ENCODE results near the gene CELF6.
"Not testable (repeated sequence)": the region's sequence is repeated elsewhere in the genome, so short reads cannot be mapped to it uniquely, and the experiment has no call there.

The CELF6 gene

GRCh38 chr15:72315706-72316370 is 4.1 kb downstream of the CELF6 start:
- no peak for DNase-seq (ENCODE audit: low spot score)

GRCh38 chr15:72313881-72314280 is 6.1 kb downstream of the CELF6 start:
- no peak for DNase-seq (ENCODE audit: low spot score)

GRCh38 chr15:72313448-72313840 is 6.5 kb downstream of the CELF6 start:
- DNase-seq (ENCODE audit: low spot score): no peak

- peak; percentile 87 for DNase-seq (ENCODE audit: low spot score)
Observed at GRCh38 chr15:72312605-72313447, 7.1 kb downstream of the CELF6 start.

- DNase-seq (ENCODE audit: low spot score): no peak
Observed at GRCh38 chr15:72307026-72307425, 12.9 kb downstream of the CELF6 start.

GRCh38 chr15:72306211-72306785 is 13.7 kb downstream of the CELF6 start:
- peak; percentile 73 for DNase-seq (ENCODE audit: low spot score)

GRCh38 chr15:72304596-72304995 is 15.4 kb downstream of the CELF6 start:
- no peak for DNase-seq (ENCODE audit: low spot score)

GRCh38 chr15:72302955-72303354 is 17.0 kb downstream of the CELF6 start:
- DNase-seq (ENCODE audit: low spot score): no peak

- DNase-seq (ENCODE audit: low spot score): peak; percentile 14
Observed at GRCh38 chr15:72289597-72290325, 30.2 kb downstream of the CELF6 start.

GRCh38 chr15:72288796-72289596 is 31.0 kb downstream of the CELF6 start:
- no peak for DNase-seq (ENCODE audit: low spot score)

- peak; percentile 80 for DNase-seq (ENCODE audit: low spot score)
Observed at GRCh38 chr15:72285927-72286516, 33.9 kb downstream of the CELF6 start.

- DNase-seq (ENCODE audit: low spot score): peak; percentile 58
Observed at GRCh38 chr15:72285402-72285801, 34.6 kb downstream of the CELF6 start.

GRCh38 chr15:72284781-72285180 is 35.2 kb downstream of the CELF6 start:
- no peak for DNase-seq (ENCODE audit: low spot score)

- no peak for DNase-seq (ENCODE audit: low spot score)
Observed at GRCh38 chr15:72281713-72282112, 38.2 kb downstream of the CELF6 start.

- DNase-seq (ENCODE audit: low spot score): no peak
Observed at GRCh38 chr15:72280751-72281150, 39.2 kb downstream of the CELF6 start.

GRCh38 chr15:72278737-72279136 is 41.2 kb downstream of the CELF6 start:
- DNase-seq (ENCODE audit: low spot score): no peak

GRCh38 chr15:72276326-72276700 is 43.6 kb downstream of the CELF6 start:
- no peak for DNase-seq (ENCODE audit: low spot score)

GRCh38 chr15:72275635-72276325 is 44.2 kb downstream of the CELF6 start:
- not testable (repeated sequence) for DNase-seq (ENCODE audit: low spot score)

- no peak for DNase-seq (ENCODE audit: low spot score)
Observed at GRCh38 chr15:72272997-72273352, 47.0 kb downstream of the CELF6 start.

- DNase-seq (ENCODE audit: low spot score): peak; percentile 99
Observed at GRCh38 chr15:72272213-72272996, 47.6 kb downstream of the CELF6 start, which contains the start of gene PARP6. PARP6 (minus strand) TSS chr15:72272554; CDS start chr15:72267477, 5,077 bp downstream.

Data from iPS-NIHi11 (cell line).